ENCODE measurements around the gene NAALADL2.
"Not testable (repeated sequence)": the region's sequence is repeated elsewhere in the genome, so short reads cannot be mapped to it uniquely, and the experiment has no call there.

The NAALADL2 gene

DNA sequence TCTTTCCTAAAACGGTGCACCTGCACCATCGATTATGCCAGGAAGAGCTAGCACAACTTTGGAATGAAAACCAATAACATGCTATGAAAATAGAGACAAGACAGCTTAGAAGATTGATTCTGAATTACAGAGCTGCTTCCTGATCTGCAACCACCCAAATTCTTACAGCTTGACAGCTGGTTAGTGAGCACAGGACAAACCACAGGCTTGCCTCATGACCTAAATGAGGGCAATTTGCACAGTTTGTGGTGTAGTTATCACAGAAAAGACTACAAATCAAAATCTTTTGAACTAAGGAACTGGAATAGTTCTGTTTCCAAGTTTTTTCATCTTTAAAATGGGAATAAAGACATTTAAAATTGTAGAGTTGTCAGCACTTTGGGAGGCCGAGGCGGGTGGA, 533.5 kb downstream of the NAALADL2 start:
- DNase-seq, result peak; percentile 69

DNA sequence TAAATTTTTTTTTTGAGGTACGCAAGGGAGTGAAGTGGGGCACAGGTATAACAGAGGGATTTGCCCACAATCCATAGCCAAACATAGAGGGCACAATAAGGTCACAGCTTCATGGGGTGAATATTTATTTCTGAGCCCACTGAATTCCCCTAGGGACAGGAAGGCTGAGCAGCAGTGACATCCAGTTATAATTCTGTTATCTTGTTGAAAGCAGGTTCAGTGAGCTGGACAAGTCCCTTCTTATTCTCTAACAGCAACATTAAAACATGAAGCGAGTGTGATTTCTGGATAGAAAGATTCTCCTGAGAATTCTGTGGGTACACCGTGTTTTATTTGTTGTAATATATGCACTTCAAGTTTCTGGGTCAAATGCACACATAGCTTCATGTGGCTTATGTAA, 538.2 kb downstream of the NAALADL2 start:
- DNase-seq, result no peak

DNA sequence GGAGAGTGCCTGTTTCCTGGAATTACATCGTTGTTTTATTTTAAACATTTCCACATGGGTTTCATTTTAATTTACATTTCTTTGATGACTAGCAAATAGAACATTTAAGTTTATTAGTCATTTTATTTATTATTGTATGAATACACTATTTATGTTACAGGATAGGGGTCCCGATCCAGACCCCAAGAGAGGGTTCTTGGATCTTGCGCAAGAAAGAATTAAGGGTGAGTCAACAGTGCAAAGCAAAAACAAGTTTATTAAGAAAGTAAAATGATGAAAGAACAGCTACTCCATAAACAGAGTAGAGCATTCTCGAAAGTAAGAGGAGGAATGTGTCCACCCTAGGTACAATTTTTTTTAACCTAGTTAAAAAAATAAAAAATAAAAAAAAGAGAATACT, 539.5 kb downstream of the NAALADL2 start:
- no peak for DNase-seq

DNA sequence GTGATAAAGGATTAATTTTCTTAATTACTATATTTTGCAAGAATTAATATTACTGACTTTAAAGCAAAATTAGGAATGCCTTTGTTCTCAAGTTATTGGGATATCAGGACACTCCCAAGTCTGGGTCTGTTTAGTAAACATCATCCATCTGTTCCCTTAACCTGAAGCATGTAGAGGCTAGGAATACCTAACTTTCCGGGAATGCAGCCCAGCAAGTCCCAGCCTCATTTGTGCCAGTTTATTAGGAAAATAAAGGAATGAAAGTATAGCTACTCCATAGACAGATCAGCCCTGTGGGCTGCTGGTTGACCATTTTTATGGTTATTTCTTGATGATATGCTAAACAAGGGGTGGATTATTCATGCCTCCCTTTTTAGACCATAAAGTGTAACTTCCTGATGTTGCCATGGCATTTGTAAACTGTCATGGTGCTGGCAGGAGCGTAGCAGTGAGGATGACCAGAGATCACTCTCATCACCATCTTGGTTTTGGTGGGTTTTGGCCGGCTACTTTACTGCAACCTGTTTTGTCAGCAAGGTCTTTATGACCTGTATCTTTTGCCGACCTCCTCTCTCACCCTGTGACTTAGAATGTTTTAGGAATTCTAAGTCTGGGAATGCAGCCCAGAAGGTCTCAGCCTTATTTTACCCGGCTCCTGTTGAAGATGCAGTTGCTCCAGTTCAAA, 540.2 kb downstream of the NAALADL2 start:
- peak; percentile 82 for DNase-seq

DNA sequence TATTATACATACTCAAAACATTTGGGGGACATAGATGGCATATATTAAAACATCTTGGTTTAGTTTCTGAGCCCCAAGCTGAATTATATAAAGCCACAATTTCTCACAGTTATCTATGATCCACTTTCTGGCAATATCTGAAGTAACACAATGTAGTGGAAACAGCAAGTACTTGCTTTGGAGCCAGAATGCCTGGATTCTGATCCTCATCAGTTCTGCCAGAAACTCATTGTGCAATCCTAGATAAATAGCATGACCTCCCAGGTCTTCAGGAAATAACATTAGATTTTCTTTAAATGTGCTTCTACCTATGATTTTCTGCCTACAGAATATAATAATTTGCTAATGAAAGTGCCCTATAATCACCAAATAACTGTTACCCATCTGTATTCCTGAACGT, 544.9 kb downstream of the NAALADL2 start:
- no peak for DNase-seq

DNA sequence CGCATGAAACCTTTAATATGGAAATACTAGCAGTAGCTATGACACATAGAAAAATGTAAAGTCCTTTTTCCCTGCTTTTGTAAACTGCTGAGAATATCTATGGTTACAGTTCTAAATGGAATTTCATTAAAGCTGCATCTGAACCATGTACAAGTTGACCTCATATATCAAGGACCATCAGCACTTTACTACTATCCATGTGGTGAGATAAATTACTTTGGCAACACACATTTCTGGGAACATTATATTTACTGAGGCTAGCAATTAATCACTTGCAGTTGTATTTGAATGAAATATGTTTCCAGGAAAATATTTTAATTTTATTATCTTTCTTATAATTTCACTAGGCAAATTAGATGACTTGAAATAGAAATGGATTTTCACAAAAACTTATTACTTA, 545.5 kb downstream of the NAALADL2 start:
- no peak for DNase-seq

DNA sequence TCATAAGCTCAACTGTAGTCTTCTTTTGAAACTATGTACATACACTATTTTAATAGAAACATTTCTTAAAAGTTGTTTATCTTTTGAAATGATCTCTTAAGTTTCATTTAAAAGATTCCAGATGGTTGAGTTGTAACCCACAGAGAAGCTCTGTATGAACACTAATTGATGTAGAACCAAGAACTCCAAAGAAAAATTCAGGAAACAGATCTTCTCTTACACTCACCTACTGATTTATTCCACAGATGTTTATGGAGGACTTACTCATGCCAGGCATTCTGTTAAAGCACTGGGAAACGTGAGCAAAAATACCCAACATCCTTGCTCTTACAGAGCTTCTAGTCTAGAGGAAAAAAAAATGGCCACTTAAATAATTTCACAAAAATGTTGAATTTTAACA, 551.1 kb downstream of the NAALADL2 start:
- DNase-seq, result no peak

DNA sequence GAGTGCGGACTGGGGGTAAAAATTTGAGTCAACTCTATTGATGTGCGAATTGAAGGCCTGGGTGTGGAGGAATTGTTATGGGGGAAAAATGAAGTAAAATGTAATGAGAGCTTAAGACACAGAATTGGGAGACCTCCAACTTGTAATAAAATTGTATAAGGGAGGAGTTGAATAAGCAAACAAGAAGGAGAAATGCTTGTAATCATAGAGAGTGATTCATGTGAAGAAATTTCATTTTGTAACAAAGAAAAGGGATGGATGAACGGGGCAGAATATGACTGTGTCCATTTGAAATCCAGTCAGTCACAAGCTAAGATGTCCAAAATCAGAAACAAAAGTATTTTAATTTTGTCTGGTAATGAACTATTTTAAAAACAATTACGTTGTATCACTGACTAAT, 552.3 kb downstream of the NAALADL2 start:
- no peak for DNase-seq

DNA sequence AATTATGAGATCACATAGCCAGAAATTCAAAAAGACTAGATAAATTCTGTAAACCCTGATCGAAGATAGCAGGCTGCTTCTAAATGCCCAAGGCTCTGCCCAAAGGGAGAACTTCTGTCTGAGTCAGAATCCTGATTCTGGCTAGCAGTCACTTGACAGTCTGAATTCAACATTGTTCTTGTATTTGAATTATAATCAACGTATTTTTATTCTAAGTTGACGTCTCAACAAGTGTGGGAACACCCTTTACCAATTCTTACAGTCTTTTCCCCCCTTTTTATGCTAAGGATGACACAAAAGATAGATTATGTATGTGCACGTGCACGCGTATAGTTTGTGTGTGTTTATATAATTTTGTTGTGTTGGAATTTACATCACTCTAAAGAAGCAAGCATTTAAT, 552.8 kb downstream of the NAALADL2 start:
- DNase-seq, result no peak

DNA sequence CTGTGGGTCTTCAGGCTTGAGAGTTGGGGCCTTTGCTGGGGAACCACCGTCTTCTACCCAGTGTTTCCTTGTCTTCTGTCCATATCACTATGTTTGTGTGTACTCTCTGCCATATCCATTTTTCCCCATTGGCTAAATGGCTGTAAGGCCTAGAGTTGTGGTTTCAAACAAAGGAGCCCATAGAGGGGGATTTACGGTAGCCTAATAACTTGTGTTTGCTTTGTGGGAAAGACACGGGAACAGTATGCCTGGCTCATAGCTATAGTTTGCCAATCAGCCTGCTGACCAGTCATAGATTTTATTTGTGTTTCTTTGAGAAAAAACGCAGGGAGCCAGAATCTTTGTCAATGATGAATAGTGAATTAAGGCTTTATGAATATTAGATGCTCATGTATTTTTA, 554.8 kb downstream of the NAALADL2 start:
- DNase-seq, result no peak

DNA sequence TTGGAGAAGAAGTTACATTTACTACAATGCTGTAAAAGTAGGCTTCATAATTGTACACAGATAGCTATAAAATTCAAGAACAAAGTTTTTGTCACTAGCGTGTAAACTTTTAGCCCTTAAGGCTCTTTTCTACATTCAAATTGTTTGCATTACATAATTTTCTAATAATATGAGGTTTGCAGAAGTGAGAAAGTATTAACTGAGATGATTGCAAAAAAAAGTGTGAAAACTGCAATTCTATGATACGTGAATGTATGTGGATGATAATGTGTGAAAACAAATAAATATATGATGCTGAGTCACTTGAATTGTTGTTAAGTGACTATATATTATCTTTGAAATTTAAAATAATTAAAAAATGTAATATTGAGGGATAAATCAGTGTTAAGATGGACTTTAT, 557.5 kb downstream of the NAALADL2 start:
- DNase-seq, result no peak

DNA sequence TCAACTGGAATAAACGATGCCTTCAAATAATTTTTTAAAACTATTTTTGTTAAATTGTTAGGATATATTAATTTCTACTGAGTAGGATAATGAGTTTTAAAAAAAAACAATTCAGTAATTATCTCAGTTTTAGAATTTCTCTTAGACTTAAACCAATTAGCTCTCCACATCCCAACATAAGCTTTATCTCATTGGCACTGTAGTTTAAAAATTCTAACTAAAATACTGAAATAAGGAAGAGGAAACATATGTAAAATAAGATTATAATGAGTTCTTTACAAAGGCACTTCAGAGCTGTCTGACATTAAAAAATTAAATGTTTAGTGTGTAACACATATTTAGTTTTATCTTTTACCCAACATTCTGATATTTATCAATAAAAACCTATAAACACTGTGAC, 558.3 kb downstream of the NAALADL2 start:
- no peak for DNase-seq

DNA sequence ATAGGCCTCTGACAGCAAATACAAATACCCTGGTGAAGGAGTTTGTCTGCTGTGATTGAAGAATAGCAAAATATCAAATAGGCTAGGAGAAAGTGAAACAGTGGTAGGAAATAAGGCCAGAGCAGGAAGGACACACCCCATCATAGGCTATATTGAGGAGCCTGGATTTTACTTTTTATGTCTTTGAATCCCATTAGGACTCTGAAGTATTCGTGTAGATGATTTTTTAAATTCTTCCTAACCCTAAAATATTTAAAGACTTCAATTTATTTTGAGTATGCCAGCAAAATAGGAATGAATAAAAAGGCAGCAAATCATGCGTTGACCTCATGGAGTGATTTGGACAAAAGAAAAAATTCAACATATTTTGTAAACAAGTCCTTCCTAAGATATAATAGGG, 562.8 kb downstream of the NAALADL2 start:
- DNase-seq, result no peak

DNA sequence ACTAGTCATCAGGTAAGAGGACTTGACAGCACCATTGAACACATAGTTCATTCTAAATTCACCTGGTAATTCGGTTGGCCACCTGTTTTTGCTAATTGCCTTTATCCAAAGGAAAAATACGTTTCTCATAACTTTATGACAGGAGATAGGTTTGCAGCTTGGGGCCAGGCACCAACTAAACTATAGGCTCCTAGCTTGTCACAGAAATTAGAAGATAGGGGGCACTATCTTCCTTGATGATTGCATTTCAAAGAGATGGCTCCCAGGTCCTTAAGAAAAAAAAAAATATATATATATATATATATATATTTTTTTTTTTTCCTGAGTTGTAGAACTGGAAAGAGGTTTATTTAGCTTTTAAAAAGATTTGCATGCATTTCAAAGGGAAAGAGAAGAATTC, 563.6 kb downstream of the NAALADL2 start:
- DNase-seq, result no peak

DNA sequence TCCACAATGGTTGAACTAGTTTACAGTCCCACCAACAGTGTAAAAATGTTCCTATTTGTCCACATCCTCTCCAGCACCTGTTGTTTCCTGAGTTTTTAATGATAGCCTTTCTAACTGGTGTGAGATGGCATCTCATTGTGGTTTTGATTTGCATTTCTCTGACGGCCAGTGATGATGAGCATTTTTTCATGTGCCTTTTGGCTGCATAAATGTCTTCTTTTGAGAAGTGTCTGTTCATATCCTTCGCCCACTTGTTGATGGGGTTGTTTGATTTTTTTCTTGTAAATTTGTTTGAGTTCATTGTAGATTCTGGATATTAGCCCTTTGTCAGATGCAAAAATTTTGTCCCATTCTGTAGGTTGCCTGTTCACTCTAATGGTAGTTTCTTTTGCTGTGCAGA, 564.7 kb downstream of the NAALADL2 start:
- not testable (repeated sequence) for DNase-seq

DNA sequence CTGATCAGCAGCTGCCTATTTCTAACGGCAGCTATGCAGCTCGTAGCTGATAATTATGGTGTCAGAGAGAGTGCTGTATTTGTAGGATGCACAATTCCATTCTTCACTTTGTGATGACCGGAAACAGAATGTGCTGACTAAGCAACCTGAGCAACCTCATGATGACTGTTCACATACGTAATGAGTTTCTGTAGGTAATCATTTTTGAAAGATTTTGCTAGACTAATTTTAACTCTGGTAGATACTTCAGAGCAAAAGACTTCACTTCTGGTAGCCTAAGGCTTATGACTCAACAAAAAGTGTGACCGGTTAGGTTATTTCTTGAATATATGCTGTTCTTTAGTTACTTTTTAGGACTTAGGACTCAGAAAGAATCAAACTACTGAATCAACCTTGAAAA, 567.7 kb downstream of the NAALADL2 start:
- no peak for DNase-seq

DNA sequence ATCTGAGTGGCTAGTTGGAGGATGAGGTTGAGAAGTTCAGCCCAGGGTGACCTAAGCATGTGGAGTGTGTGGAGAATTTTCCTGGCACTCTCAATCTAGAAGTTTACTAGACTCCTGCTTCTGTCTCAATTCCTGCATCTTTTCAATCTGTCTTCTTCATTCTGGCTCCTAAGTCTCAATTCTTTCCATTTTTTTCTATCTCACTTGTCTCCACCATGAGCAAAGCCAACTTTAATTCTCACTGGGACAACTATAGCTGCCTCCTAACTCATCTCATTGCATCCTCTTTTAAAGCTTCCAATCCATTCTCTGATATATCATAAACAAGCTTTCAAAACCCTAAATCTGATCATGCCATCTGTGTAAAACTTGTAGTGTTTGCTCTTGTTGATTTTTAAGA, 569.3 kb downstream of the NAALADL2 start:
- DNase-seq, result no peak

DNA sequence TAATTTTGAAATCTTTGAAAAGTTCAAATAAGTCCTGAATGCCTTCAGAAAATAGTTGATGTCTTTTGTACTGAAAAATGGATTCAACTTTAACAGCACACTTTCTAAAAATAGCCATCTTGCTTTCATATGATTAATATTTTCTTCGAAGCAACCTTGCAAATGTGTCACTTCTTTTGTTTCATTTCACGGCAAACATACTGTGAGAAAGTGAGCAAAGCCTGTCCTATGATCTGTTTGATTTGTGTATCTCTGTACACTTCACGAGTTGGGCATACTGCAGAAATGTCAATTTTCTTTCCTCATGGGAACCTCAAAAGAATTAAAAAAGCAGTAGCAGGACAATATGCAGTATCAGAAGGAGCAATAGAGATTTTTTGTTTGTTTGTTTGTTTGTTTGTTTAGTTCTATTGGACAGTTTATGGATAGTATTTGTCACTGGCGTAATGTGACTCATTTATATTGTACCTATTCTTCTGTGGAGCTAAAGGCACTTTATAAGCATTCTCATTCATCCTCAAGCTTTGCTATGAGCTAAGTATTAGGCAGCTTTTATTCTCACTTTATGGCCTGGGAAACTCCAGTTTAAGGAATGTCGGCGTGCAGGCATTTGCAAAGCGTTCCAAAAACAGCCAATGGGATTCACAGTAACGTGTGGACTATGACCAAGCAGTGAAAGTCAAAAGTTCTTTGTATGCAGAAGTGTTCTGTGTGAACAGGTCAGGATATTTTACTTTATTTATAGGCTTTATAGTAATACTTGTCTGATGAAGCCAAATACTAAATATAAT, 572.0 kb downstream of the NAALADL2 start:
- no peak for DNase-seq

DNA sequence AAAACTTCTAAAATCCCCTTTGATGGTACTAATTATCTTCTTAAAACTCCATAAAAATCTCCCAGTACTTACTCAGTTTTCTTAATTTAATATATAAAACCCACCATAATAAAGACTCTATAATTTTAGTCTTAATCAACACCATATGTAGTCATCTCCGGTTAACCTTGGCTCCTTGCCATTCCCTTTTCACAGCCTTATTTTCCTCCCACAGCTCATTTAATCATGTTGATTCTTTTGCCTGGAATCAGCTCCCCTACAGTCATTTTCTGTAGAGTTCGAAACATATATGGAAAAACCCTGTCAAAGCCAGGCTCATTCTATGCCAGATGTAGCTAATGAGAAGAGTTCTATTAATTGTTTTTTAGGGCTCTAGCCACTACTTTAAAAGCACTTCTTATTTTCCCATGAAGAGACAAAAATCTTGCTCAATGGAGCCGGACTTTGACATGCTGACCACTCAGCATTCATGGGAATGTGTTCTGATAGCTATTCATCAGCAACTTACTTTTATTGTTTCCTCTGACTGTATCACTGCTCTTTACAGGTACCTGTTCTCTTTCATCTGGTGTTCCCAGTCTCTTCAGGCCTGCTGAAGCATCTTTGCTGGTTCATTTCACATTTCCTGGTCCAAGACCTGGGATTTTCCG, 573.4 kb downstream of the NAALADL2 start:
- no peak for DNase-seq

DNA sequence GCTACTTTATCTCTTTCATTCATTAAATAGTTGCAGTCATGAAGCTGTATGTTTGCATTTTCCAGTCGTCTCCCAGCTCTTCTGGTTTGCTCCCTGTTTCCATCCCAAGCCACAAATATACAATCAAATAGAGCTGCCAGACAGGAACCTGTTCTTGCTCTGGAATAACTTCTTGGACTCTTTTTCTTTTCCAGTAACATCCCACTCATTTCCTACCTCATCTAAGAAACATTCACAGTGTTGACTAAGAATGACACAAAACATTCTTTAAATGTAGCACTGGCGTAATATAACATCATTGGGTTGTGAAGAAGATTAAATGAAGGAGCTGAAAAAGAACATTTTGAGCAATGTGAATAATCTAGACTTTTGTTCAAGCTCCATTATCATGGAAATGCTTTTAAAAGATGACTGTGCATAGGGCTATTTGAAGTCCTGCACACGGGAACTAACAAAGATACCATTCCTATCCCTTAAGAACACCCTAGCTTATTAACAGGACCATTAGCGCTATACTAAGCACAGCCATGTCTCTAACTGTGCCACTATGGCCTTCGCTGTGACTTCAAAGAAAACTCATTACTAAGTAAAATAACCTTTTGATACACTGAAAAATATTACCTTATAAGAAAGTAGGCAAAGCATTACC, 574.0 kb downstream of the NAALADL2 start:
- DNase-seq, result no peak

DNA sequence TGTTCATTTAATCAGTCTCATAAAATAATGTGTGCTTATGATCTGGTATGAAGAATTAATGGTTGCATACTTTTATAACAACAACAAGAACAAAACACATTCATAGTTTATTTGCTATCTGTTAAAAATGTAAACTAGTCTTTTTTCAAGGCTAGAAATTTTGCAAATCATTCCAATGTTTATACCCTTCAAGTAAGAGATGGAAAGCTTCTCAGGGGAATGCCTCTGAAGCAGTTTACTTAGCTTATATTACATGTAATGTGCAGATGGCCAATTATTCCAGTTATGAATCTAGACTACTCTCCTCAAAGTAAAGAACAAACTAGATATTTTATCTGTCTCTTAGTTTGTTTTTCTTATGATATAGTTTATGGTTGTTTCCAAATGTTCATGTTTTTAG, 575.4 kb downstream of the NAALADL2 start:
- no peak for DNase-seq

DNA sequence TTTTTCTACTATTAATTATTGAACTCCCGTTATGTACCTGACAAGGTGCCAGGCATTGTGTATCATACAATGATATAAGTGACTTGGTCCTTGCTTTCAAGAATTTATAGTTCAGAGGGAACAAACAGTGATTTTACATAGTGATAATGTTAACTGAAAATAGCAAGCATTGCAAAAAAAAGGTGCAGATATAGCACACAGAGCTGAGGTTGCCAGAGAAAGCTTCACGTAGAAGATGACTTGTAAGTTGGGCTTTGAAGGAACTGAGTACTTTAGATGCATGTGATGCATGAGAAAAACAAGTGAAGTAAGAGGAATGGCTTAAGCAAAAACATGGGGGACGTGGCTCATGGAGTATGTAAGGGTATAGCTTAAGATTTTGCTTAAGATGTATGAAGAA, 584.5 kb downstream of the NAALADL2 start:
- no peak for DNase-seq

DNA sequence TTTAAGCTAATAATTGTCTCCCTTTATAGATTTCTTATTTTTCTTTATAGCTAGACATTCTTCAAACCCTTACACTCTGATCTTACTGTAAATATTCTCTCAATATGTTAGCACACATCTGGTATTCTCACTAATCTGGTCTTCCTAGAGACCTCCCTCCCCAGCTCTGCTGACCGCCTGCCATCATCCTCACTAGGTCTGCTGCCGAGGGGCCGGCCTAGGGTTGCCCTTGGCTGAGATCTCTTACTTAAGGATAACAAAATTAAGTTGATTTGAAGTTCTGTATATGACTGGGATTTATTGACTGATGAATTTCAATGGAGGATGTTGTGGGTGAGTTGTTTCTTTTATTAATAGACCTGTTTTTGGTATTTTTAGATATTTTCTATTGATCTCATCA, 586.6 kb downstream of the NAALADL2 start:
- no peak for DNase-seq

DNA sequence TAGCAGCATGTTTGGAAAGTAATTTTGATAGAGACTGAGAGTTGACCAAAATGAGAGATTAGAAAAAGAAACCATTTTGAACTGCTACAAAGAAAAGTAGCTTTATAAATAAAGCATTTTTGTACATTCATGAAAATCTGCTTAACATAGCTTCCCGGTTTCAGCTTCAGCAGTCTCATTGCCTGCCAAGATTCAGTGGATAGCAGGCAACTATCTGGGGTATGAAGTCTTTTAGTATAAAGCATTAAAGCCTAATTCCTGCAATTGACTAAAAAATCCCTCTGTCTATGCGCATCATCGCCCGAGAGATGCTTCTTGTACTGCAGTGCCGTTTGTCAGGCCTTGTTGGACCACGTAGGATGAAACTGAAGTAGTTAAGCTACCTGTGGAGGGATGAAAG, 588.4 kb downstream of the NAALADL2 start:
- no peak for DNase-seq

All from islet precursor cell (in vitro differentiated cells).